ENCODE measurements around the gene PPWD1.
A peak's percentile ranks its signal among the peaks of the same experiment; 100 is the strongest.

PPWD1 gene

DNA sequence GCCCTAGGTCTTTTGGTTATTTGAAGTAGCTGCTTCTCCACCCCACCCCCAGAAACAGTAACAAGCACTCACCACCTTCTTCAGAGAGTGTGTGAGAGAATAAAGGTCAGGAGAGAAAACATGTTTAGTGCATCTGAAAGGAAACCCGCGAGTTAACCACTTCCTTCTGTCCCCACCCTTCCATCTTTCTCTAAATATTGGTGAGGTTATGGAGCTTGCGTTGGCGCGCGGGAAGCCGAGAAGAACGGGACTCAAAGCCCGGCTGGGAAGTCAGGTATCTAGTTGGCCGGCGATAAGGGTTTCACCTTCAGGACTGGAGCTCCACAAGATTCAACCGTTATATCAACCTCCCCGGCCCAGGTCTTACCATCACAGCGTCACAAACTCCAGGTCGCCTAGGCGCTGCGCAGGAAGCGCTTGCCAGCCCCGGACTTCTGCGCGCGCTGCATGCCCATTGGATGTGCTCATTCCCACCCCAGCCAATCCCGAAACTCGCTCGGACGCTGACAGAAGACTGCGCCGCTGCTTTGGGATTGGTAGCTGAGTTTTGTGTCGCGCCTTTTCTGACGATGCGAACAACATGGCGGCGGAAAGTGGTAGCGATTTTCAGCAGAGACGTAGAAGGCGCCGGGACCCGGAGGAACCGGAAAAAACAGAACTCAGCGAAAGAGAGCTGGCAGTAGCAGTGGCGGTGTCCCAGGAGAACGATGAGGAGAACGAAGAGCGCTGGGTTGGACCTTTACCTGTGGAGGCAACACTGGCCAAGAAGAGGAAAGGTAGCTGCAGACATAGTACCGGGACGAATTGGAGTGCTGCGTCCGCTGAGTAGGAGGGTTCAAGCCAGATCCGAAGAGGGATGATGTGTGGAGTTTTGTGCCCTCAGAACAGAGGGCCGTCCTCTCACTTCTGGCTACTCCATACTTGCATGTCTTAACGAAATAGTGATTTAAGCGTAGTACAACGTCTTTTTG, at the start of gene PPWD1, which contains the start of gene CENPK:
TSS of gene PPWD1 (plus strand) at position 566 of the 971 bp plus-strand sequence. CDS start at position 581, 15 bp downstream.
TSS of gene CENPK (minus strand) at position 438 of the 971 bp plus-strand sequence. CDS start 8,261 bp downstream, outside the sequence.
- Histone ChIP-seq H3K4me1 (ENCODE audit: control insufficient read depth, insufficient read depth, low read length) (peaks cover 2% of the 10 kb centered on the region), H3K27ac (ENCODE audit: low read depth, low read length) (peak within 1 kb of the TSS; percentile 89), H3K27me3 (ENCODE audit: control insufficient read depth, insufficient read depth, low read length) (no peaks in the 10 kb centered on the region), H3K36me3 (ENCODE audit: control insufficient read depth, insufficient read depth, low read length) (peaks cover 3% of the 10 kb centered on the region), H3K4me3 (ENCODE audit: low read length) (peak within 1 kb of the TSS; percentile 100), H3K9ac (ENCODE audit: low read length) (peak within 1 kb of the TSS; percentile 91)

DNA sequence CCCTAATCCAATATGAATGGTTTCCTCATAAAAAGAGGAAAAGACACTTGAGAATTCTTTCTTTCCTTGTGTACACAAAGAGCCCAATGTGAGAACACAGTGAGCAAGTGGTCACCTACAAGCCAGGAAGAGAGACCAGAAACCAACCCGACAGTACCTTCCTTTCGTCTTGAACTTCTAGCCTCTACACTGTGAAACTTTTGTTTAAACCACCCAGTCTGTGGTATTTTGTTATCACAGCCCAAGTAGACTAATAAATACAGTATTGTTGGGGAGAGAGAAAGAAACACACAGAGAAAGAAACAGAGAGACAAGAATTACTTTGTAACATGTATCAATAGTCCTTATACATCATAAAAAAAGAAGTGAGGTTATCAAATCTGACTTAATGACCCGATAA, 37.4 kb upstream of the PPWD1 start:
- H3K9ac ChIP-seq (ENCODE audit: low read length): no peak overlapping the region
- H3K27me3 ChIP-seq (ENCODE audit: control insufficient read depth, insufficient read depth, low read length): no peaks in the 10 kb centered on the region
- no peak overlapping the region for H3K27ac ChIP-seq (ENCODE audit: low read depth, low read length)
- H3K36me3 ChIP-seq (ENCODE audit: control insufficient read depth, insufficient read depth, low read length): no peaks in the 10 kb centered on the region
- H3K4me3 ChIP-seq (ENCODE audit: low read length): no peak overlapping the region
- no peaks in the 10 kb centered on the region for H3K4me1 ChIP-seq (ENCODE audit: control insufficient read depth, insufficient read depth, low read length)

- Histone ChIP-seq H3K4me1 (ENCODE audit: control insufficient read depth, insufficient read depth, low read length) (no peaks in the 10 kb centered on the region), H3K27ac (ENCODE audit: low read depth, low read length) (no peak overlapping the region), H3K36me3 (ENCODE audit: control insufficient read depth, insufficient read depth, low read length) (no peaks in the 10 kb centered on the region), H3K9ac (ENCODE audit: low read length) (no peak overlapping the region), H3K27me3 (ENCODE audit: control insufficient read depth, insufficient read depth, low read length) (no peaks in the 10 kb centered on the region), H3K4me3 (ENCODE audit: low read length) (no peak overlapping the region)
Observed at GRCh38 chr5:65530904-65531303, 32.2 kb upstream of the PPWD1 start.

- no peak overlapping the region for H3K27ac ChIP-seq (ENCODE audit: low read depth, low read length)
- H3K4me1 ChIP-seq (ENCODE audit: control insufficient read depth, insufficient read depth, low read length): no peaks in the 10 kb centered on the region
- H3K9ac ChIP-seq (ENCODE audit: low read length): no peak overlapping the region
- no peak overlapping the region for H3K4me3 ChIP-seq (ENCODE audit: low read length)
- H3K27me3 ChIP-seq (ENCODE audit: control insufficient read depth, insufficient read depth, low read length): no peaks in the 10 kb centered on the region
- H3K36me3 ChIP-seq (ENCODE audit: control insufficient read depth, insufficient read depth, low read length): no peaks in the 10 kb centered on the region
Observed at GRCh38 chr5:65535529-65535987, 27.5 kb upstream of the PPWD1 start.

GRCh38 chr5:65539827-65540226, 23.3 kb upstream of the PPWD1 start:
- no peak overlapping the region for H3K4me3 ChIP-seq (ENCODE audit: low read length)
- no peaks in the 10 kb centered on the region for H3K4me1 ChIP-seq (ENCODE audit: control insufficient read depth, insufficient read depth, low read length)
- H3K36me3 ChIP-seq (ENCODE audit: control insufficient read depth, insufficient read depth, low read length): no peaks in the 10 kb centered on the region
- no peak overlapping the region for H3K27ac ChIP-seq (ENCODE audit: low read depth, low read length)
- no peak overlapping the region for H3K9ac ChIP-seq (ENCODE audit: low read length)
- H3K27me3 ChIP-seq (ENCODE audit: control insufficient read depth, insufficient read depth, low read length): no peaks in the 10 kb centered on the region

DNA sequence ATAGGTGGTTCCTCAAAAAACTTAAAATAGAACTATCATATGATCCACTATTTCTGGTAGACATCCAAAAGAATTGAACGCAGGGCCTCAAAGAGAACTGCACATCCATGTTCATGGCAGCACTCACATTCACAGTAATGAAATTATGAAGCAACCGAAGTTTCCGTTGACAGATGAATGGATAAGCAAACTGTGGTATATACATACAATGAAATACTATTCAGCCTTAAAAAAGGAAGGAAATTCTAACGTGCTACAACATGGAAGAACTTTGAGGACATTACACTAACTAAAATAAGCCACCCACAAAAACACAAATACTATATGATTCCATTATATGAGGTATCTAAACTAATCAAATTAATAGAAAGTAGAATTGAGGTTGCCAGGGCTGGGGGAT, 18.6 kb upstream of the PPWD1 start:
- Histone ChIP-seq H3K9ac (ENCODE audit: low read length) (no peak overlapping the region), H3K4me1 (ENCODE audit: control insufficient read depth, insufficient read depth, low read length) (no peaks in the 10 kb centered on the region), H3K36me3 (ENCODE audit: control insufficient read depth, insufficient read depth, low read length) (no peaks in the 10 kb centered on the region), H3K4me3 (ENCODE audit: low read length) (no peak overlapping the region), H3K27ac (ENCODE audit: low read depth, low read length) (no peak overlapping the region), H3K27me3 (ENCODE audit: control insufficient read depth, insufficient read depth, low read length) (no peaks in the 10 kb centered on the region)

DNA sequence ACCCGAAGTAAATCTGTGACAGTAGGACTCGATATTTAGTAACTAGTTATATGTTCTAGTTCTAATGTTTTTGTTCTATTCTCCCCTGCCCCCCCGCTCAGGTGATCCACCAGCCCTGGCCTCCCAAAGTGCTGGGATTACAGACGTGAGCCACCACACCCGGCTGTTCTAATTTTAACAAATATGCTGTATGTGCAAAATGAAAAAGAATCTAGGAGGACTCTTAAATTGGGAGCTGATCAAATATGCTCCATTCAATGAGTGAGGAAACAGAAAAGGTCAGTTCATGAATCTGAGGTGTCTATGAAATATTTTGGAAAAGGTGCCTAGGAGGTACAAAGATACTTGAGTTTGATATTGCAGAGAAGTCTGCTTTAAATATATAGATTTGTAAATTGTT, 17.0 kb upstream of the PPWD1 start:
- Histone ChIP-seq H3K4me3 (ENCODE audit: low read length) (no peak overlapping the region), H3K4me1 (ENCODE audit: control insufficient read depth, insufficient read depth, low read length) (no peaks in the 10 kb centered on the region), H3K36me3 (ENCODE audit: control insufficient read depth, insufficient read depth, low read length) (no peaks in the 10 kb centered on the region), H3K27ac (ENCODE audit: low read depth, low read length) (no peak overlapping the region), H3K27me3 (ENCODE audit: control insufficient read depth, insufficient read depth, low read length) (no peaks in the 10 kb centered on the region), H3K9ac (ENCODE audit: low read length) (no peak overlapping the region)

GRCh38 chr5:65548281-65548680, 14.8 kb upstream of the PPWD1 start:
- H3K27me3 ChIP-seq (ENCODE audit: control insufficient read depth, insufficient read depth, low read length): no peaks in the 10 kb centered on the region
- H3K4me1 ChIP-seq (ENCODE audit: control insufficient read depth, insufficient read depth, low read length): no peaks in the 10 kb centered on the region
- no peaks in the 10 kb centered on the region for H3K36me3 ChIP-seq (ENCODE audit: control insufficient read depth, insufficient read depth, low read length)
- no peak overlapping the region for H3K4me3 ChIP-seq (ENCODE audit: low read length)
- no peak overlapping the region for H3K9ac ChIP-seq (ENCODE audit: low read length)
- H3K27ac ChIP-seq (ENCODE audit: low read depth, low read length): no peak overlapping the region

GRCh38 chr5:65553941-65554340, 9.2 kb upstream of the PPWD1 start:
- Histone ChIP-seq H3K27ac (ENCODE audit: low read depth, low read length) (no peak overlapping the region), H3K27me3 (ENCODE audit: control insufficient read depth, insufficient read depth, low read length) (no peaks in the 10 kb centered on the region), H3K9ac (ENCODE audit: low read length) (no peak overlapping the region), H3K36me3 (ENCODE audit: control insufficient read depth, insufficient read depth, low read length) (no peaks in the 10 kb centered on the region), H3K4me1 (ENCODE audit: control insufficient read depth, insufficient read depth, low read length) (no peaks in the 10 kb centered on the region), H3K4me3 (ENCODE audit: low read length) (no peak overlapping the region)

- H3K4me1 ChIP-seq (ENCODE audit: control insufficient read depth, insufficient read depth, low read length): no peaks in the 10 kb centered on the region
- H3K27me3 ChIP-seq (ENCODE audit: control insufficient read depth, insufficient read depth, low read length): no peaks in the 10 kb centered on the region
- no peak overlapping the region for H3K27ac ChIP-seq (ENCODE audit: low read depth, low read length)
- H3K4me3 ChIP-seq (ENCODE audit: low read length): no peak overlapping the region
- no peak overlapping the region for H3K9ac ChIP-seq (ENCODE audit: low read length)
- H3K36me3 ChIP-seq (ENCODE audit: control insufficient read depth, insufficient read depth, low read length): no peaks in the 10 kb centered on the region
Observed at GRCh38 chr5:65555287-65555686, 7.8 kb upstream of the PPWD1 start.

DNA sequence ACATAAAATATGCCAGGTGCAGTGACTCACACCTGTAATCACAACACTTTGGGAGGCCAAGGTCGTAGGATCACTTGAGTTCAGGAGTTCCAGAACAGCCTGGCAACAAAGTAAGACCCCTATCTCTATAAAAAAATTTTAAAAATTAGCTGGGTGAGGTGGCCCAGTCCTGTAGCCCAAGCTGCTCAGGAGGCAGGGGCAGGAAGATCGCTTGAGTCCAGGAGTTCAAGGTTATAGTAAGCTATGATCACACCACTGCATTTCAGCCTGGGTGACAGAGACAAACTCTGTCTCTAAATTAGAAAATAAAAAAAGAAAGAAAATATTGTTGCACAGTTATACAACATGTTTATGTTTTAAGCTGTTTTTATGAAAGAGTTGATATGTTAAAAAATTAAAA, 6.9 kb upstream of the PPWD1 start:
- Histone ChIP-seq H3K4me1 (ENCODE audit: control insufficient read depth, insufficient read depth, low read length) (no peaks in the 10 kb centered on the region), H3K4me3 (ENCODE audit: low read length) (no peak overlapping the region), H3K9ac (ENCODE audit: low read length) (no peak overlapping the region), H3K27me3 (ENCODE audit: control insufficient read depth, insufficient read depth, low read length) (no peaks in the 10 kb centered on the region), H3K27ac (ENCODE audit: low read depth, low read length) (no peak overlapping the region), H3K36me3 (ENCODE audit: control insufficient read depth, insufficient read depth, low read length) (no peaks in the 10 kb centered on the region)

DNA sequence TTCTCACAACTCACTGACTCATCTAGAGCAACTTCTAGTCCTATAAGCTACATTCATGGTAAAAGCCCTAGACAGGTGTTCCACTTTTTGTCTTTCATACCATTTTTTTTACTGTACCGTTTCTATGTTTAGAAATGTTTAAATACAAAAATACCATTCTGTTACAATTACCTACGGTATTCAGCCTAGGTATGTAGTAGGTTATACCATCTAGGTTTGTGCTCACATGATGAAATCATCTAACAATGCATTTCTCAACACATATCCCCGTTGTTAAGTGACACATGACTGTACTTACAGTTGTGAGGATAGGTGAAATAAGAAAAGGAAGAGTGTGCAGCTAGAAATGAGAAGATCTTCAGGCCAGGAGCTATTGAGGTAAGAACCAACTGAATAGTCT, 6.4 kb upstream of the PPWD1 start:
- H3K4me1 ChIP-seq (ENCODE audit: control insufficient read depth, insufficient read depth, low read length): no peaks in the 10 kb centered on the region
- no peak overlapping the region for H3K9ac ChIP-seq (ENCODE audit: low read length)

DNA sequence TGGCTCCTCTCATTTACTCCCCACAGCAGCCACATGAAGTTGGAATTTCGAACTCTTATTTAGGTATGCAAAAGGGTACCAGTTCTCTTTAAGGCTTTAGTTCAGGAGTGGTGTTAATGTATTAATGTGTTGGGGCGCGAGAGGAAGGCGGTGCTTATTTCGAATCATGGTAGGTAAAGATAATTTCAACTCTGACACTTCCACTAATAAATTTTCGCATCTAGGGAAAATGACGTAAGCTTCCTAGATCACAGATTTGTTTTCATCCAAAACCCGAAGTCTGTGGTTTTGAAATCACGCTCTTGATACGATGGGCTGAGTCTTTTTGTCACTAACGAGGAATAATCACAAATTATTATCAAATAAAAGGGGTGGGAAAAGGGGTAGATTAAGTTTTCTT, 681 bp downstream of the PPWD1 start:
- Histone ChIP-seq H3K27ac (ENCODE audit: low read depth, low read length) (no peak overlapping the region), H3K4me3 (ENCODE audit: low read length) (peak overlapping the region; percentile 100), H3K27me3 (ENCODE audit: control insufficient read depth, insufficient read depth, low read length) (no peaks in the 10 kb centered on the region), H3K36me3 (ENCODE audit: control insufficient read depth, insufficient read depth, low read length) (peaks cover 3% of the 10 kb centered on the region), H3K9ac (ENCODE audit: low read length) (no peak overlapping the region), H3K4me1 (ENCODE audit: control insufficient read depth, insufficient read depth, low read length) (peaks cover 2% of the 10 kb centered on the region)

More for the DNA sequence above, 6.4 kb upstream of the PPWD1 start:
- Histone ChIP-seq H3K27me3 (ENCODE audit: control insufficient read depth, insufficient read depth, low read length) (no peaks in the 10 kb centered on the region), H3K36me3 (ENCODE audit: control insufficient read depth, insufficient read depth, low read length) (no peaks in the 10 kb centered on the region), H3K4me3 (ENCODE audit: low read length) (no peak overlapping the region), H3K27ac (ENCODE audit: low read depth, low read length) (no peak overlapping the region)

Data from rectal smooth muscle tissue (tissue), 1 donor.